ENCODE results near the gene TGFBR2.

TGFBR2 gene

GRCh38 chr3:30606301-30607031 is at the start of gene TGFBR2:
TGFBR2 (plus strand) TSS chr3:30606601; CDS start chr3:30606884, 283 bp downstream.
- DNase-seq (ENCODE audit: low read depth in 2 of 2), result peak; percentile 91 to 92

DNA sequence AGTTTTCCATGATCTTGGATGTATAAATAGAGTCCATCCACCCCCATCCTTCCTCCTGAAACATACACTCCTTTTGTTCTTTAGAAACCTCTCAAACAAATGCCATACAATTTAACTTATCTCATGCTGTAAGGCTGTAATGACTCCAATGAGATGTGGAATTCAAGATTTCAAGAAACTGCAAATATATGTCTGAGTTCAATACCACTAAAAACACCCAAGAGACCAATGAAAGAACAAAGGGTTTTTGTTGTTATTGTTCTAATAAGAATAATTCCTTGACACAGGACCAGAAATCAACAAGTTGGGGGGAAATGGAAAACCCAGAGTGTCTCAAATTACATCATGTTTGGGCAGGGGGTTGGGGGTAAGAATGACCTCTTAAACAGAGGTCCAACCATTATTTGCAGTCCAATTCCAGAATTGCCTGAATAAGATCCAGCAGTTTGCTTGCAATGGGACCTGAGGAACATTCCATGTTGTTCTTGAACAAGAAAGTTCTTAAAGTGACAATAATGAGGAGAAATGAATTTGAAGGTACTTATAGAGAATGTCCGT is 48.6 kb upstream of the TGFBR2 start:
- DNase-seq (ENCODE audit: low read depth in 2 of 2), result no peak

- no peak for DNase-seq (ENCODE audit: low read depth in 2 of 2)
Measured at GRCh38 chr3:30563956-30564355, 42.4 kb upstream of the TGFBR2 start.

GRCh38 chr3:30567139-30567753 is 39.2 kb upstream of the TGFBR2 start:
- DNase-seq (ENCODE audit: low read depth in 2 of 2), result no peak

DNA sequence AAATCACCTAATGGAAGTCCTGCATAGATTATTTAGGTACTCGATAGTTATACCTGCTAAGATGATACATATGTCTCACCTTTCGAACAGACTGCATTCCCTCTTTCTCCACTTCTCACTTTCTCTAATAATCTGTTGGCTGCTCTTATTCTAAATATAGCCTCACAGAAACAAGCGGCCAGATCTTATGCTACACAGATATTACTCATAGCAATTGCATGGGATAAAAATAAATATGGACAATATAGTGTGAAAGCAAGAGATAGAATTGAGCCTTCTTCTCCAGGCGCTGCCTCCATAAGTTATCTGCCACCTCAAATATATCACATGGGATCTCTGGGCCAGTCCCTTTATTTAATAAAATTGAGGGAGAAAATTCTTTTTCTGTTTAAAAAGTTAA is 29.5 kb upstream of the TGFBR2 start:
- no peak for DNase-seq (ENCODE audit: low read depth in 2 of 2)

DNA sequence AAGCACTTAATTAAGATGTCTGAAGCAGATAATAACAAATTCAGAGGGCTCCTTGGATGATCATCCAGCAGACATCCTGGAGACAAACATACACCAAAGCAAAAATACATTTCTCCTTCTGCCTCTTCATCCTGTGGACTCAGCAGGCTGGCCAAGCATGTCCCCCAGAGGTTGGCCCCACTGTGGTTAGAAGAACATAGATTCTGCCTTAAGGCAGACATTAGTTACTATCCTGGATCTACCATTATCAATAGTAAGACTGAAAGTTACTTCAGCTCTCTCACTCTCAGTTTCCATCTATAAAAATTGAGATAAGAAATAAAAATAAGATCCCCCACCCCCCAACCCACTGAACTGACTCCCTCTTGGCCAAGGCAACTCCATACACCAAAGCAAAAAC is 28.6 kb upstream of the TGFBR2 start:
- no peak for DNase-seq (ENCODE audit: low read depth in 2 of 2)

DNA sequence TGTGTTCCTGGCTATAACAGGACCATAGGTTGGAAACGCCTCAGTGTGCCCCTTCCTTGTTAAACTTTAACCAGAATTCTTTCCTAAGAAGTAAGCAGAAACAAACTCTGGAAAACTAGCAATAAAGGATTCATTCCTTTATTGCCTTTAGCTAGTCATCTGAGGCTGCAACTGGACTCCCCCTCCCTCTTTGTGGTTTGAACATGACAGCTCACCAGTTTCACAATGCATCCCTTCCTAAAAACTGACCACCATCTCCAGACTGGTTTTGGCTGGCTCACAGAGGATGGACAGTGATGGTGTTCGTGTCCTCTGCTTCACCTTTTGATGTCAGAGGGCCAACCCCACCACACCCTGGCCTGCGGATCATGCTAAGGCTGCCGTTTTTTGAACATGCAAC is 27.9 kb upstream of the TGFBR2 start:
- DNase-seq (ENCODE audit: low read depth in 2 of 2), result peak; percentile 54 to 59

DNA sequence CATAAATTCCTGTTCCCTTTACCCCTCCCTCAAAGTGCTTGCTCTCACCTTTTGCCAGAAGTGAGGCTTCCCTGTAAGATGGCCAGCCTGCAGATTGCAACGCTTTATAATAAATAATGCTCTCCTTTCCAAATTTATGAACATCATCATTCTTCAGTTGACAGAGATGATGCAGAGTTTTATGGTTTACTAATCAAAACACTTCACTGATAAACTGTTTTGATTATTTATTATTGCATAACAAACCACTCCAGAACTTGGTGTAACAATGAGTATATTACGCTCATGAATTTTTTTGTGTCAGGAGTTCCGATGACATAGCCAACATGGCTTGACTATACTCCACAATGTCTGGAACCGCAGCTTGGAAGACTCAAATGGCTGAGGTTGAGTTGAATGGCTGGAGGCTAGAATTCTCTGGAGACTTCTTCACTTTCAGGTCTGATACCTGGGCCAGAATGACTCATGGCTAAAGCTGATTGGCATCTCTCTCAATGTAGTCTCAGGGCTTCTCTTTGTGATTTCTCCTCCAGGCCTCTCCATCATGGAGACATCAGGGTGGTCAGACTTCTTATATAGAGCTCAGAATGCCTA is 27.3 kb upstream of the TGFBR2 start:
- DNase-seq (ENCODE audit: low read depth in 2 of 2), result no peak

DNA sequence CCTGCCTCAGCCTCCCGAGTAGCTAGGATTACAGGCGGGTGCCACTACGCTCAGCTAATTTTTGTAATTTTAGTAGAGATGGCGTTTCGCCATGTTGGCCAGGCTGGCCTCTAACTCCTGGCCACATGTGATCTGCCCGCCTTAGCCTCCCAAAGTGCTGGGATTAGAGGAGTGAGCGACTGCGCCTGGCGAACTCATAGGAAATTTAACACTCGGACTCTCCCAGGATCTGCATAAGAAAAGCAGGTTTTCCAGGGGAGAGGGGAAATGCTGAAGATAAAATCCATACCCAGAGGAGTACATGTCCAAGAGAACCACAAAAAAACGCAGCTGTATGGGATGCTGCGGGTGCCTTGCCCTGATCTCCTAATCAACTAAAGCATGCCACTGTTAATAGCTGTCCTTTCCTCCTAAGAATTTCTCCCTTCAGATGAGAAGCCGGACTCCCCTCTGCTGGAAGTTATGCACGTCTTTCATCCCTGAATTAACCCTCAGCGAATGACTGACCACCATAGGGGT is 25.3 kb upstream of the TGFBR2 start:
- no peak for DNase-seq (ENCODE audit: low read depth in 2 of 2)

- DNase-seq (ENCODE audit: low read depth in 2 of 2), result no peak
Measured at GRCh38 chr3:30581982-30582381, 24.4 kb upstream of the TGFBR2 start.

DNA sequence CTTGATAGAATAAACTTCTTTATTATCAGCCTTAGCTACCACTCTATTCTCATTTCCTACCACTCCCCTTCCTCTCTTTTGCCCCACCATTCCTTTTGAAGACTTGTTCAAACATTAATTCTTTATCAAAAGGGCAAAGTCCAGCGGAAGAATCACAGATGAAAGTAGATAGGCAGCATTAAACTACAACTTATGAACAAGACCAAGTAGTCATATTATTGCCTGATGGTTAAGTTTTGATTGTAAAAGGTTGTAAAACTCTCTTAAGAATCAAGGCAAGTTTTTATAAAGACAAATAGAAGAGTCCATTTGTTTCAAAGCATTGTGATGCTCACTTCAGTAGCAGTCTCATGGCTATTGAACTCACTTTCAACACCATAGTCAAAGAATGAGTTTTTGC is 22.4 kb upstream of the TGFBR2 start:
- DNase-seq (ENCODE audit: low read depth in 2 of 2), result no peak

- DNase-seq (ENCODE audit: low read depth in 2 of 2), result no peak
Measured at GRCh38 chr3:30585654-30586053, 20.7 kb upstream of the TGFBR2 start.

DNA sequence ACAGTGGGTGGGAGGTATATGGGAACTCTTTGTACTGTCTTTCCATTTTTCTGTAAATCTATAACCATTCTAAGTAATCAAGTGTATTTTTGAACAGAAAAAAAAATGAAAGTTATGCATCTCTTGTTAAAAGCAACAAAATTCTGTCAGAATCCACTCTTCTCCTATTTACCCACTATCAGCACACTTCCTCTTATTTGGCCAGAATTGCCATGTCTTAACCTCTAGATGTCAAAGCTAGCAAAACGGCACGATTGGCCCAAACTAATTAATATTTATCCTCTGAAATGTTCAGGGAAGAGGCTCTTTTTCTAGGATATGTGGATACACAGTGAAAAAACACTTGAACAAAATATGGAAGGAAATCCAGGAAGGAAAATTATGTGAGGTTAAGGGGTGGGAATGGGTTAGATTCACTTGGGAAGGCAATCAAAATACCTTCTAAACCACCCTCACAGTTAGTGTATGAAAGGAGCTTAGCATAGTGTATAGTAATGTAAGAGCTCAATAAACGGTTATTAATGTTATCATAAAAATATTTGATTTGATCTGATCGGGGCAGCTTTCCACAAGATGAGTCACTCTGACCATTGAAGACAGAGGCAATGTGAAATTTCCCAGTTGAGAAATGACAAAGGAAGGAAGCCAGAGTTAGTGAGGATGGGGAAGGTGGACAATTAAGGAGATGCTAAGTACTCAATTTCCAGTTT is 20.1 kb upstream of the TGFBR2 start:
- no peak for DNase-seq (ENCODE audit: low read depth in 2 of 2)

GRCh38 chr3:30586806-30587486 is 19.5 kb upstream of the TGFBR2 start:
- DNase-seq (ENCODE audit: low read depth in 2 of 2), result no peak

DNA sequence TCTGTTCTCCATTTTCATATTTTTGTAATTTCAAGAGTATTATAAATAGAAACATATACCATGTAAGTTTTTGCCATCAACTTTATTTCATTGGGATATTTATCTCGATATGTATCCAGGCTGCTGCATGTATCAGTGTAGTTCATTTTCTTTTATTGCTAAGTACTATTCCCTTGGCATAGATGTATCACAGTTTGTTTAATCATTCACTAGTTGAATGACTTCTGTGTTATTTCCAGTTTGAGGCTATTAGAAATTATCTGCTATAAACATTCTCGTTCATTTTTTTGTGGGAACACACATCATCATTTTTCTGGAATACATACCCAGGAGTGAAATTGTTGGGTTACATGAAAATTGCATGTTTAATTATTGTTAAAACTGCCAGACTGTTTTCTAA is 18.5 kb upstream of the TGFBR2 start:
- DNase-seq (ENCODE audit: low read depth in 2 of 2), result no peak

DNA sequence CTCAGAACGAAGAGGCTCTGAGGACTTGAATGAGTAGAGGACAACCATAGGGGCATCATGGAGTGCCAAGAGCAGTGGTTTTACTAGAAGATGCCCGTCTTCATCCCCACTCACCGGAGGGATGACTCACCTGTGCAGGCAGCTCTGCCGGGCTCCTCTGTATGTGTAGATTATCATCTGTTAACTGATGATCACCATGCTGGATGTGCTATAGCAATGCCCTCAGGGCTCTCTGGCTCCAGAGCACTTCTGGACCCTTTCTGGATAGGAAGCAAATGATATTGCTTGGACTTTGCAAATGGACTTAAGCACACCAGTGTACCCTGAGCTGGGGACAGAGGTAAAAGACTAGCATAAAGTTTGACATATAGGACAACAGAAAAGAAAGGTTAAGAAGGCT is 10.2 kb upstream of the TGFBR2 start:
- no peak for DNase-seq (ENCODE audit: low read depth in 2 of 2)

- peak; percentile 72 to 77 for DNase-seq (ENCODE audit: low read depth in 2 of 2)
Measured at GRCh38 chr3:30597131-30597768, 9.2 kb upstream of the TGFBR2 start.

DNA sequence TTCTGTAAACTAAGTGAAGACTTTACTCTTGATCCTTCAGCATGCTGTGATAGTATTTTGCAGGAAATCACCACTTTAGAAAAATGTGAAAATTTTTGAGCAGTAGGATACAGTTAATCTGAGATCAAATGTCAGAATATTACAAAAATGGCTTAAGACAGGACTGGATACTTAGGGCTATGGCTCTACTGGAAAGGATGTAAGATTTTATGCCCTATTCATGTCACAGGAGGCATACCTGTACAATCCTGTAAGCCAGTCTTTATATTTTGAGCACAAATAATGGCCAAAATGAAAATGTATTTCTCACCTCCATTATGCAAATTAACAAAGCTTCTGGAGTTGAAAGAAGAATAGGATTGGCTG is 8.6 kb upstream of the TGFBR2 start:
- DNase-seq (ENCODE audit: low read depth in 2 of 2), result no peak

- DNase-seq (ENCODE audit: low read depth in 2 of 2), result no peak
Measured at GRCh38 chr3:30598668-30599545, 7.5 kb upstream of the TGFBR2 start.

GRCh38 chr3:30600572-30600971 is 5.8 kb upstream of the TGFBR2 start:
- no peak for DNase-seq (ENCODE audit: low read depth in 2 of 2)

All from fibroblast of skin of left quadriceps (primary cell).